SK-N-DZ (cell line): ENCODE results near the gene ALDOA.

Source experiments
- DNase-seq: peaks from one replicate; pipeline ENCODE4 v3.0.0-alpha.2; 2015; ENCODE audit warnings: low spot score

ALDOA gene

DNA sequence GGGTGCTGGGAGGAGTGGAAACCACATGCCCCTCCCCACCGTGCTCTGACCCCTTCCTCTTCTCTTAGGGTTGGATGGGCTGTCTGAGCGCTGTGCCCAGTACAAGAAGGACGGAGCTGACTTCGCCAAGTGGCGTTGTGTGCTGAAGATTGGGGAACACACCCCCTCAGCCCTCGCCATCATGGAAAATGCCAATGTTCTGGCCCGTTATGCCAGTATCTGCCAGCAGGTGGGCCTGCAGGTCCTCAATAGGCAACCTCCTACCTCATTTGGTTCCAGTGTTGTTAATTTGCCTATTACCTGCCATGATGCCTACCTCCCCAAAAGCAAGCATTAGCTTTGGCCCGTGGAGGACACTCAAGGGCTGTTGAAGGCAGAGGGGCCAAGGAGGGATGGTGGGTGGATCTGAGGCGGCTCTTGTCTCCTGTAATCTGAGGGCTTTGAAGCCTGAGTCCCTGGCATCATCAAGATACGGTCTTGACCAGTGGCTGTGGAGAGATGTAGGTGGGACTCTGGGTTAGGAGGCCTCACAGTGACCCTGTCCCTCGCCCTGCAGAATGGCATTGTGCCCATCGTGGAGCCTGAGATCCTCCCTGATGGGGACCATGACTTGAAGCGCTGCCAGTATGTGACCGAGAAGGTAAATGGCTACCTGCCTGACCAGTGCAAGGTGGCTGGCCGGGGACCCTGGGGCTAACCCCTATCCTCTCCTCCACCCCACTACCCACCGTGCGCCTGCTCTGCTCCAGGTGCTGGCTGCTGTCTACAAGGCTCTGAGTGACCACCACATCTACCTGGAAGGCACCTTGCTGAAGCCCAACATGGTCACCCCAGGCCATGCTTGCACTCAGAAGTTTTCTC, 3.4 kb downstream of the ALDOA start:
- DNase-seq = no peak

DNA sequence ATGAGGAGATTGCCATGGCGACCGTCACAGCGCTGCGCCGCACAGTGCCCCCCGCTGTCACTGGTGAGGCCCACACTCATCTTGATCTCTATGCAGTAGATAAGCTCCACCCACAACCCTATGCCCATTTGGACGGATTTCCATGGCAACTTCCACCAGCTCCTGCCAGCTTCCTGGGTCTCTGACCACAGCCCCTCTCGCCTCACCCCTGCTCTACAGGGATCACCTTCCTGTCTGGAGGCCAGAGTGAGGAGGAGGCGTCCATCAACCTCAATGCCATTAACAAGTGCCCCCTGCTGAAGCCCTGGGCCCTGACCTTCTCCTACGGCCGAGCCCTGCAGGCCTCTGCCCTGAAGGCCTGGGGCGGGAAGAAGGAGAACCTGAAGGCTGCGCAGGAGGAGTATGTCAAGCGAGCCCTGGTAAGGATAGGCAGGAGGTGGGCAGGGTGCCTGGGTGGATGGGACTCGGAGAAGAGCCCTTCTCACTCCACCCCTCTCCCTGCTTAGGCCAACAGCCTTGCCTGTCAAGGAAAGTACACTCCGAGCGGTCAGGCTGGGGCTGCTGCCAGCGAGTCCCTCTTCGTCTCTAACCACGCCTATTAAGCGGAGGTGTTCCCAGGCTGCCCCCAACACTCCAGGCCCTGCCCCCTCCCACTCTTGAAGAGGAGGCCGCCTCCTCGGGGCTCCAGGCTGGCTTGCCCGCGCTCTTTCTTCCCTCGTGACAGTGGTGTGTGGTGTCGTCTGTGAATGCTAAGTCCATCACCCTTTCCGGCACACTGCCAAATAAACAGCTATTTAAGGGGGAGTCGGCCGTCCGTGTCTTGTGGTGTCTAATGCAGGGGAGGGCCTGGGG, 4.3 kb downstream of the ALDOA start:
- DNase-seq = no peak

DNA sequence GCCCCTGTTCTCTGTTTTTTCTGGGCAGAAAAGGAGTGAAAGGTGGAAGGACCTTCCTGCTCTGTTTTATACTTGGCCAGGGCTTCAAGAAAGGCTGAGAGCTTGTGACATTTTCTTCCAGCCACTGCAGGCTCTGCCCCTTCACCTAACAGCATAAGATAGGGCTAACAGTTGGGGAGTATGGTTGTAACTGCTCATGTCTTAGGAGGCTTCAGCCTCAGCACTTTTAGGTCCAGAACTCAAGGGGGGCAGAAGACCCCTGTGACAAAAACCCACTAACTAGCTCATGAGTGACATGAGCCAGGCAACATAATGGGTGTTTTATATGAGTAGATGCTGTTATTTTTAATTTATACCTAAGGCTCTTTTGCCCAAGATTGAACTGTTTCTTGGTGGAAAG, 4.9 kb downstream of the ALDOA start:
- no peak for DNase-seq

DNA sequence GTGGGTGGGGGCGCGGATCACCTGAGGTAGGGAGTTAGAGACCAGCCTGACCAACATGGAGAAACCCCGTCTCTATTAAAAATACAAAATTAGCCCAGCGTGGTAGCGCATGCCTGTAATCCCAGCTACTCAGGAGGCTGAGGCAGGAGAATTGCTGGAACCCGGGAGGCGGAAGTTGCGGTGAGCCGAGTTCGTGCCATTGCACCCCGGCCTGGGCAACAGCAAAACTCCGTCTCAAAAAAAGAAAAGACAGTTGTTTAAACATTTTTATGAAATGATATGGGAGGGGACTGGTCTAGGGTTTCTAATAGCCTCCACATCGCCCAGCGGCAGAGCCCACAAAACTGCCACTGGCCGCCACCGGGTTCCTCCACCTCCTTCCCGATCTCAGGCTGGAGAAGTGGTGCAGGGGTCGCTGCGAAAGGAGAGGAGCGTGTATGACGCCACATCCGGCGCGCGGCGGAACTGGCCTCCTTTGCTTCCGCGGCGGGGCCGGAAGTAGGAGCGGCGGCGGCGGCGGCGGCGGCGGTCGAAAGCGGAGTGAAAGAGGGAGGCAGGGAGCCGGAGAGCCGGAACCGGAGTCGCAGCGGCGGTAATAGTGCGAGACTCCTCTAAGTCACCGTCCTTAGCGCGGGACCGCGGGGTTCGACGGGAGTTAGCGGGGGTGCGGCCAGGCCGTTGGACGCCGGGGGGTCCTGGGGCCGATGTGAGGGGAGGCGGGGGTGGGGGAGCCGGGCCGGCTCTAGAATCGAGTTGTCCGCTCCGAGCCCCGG, 10.1 kb downstream of the ALDOA start, which contains the start of gene PPP4C:
PPP4C (plus strand) TSS at position 492 of the 773 bp plus-strand sequence. CDS start 384 bp downstream, outside the sequence.
- peak; percentile 86 for DNase-seq

DNA sequence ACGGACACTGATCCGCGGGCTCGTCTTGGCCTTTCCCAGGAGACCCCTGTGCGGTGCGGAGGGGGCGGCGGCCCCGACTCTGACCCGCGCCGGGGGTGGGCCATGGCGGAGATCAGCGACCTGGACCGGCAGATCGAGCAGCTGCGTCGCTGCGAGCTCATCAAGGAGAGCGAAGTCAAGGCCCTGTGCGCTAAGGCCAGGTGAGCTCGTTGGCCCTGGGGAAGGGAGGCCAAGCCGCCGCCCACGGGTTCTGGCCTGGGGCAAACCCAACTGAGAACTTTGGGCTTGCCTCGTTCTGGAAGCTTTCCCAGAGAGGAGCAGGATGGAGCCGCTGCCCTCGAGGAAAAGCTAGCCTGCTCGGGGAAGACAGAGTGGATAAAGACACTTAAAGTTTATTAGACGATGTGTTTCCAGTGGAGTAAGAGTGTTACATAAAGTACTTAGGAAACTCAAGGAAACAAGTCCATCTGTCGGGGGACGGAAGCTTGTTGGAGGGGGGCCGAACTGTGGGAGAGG, 10.8 kb downstream of the ALDOA start:
- no peak for DNase-seq

DNA sequence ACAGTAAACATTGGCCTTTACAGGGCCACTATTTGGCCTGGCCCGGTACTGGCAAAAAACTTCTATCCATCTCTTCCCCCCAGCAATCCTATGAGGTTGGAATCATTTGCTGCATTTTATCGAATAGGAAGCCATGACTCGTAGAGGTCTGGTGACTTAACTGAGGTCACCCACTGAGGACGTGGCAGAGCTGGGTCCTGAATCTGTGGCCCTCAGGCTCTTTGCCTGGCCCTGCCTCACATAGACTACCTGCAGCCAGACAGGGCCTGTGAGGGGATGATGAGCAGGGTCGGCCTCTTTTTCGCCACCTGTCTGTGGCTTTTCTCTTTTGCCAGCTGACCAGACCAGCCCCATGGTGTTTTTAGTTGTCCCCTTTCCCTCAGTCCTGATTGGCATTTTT, 12.1 kb downstream of the ALDOA start:
- no peak for DNase-seq

DNA sequence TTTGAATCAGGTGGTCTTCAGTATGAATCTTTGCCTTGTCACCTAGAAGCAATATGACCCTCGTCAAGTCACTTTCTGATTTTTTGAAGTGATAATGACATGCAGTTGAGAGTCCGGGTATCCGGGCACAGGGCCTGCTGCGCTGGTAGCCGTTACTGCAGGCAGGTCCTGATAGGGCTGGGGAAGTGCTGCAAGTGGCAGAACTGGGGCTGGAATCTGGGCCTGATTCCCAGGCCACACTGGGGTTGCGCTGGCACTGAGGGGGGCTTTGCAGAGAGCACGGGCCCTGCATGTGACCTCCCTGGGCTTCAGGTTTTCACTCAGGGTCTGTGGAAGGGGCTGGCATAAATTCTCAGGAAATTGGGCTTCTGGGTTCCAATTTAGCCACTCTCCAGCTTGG, 13.2 kb downstream of the ALDOA start:
- no peak for DNase-seq

DNA sequence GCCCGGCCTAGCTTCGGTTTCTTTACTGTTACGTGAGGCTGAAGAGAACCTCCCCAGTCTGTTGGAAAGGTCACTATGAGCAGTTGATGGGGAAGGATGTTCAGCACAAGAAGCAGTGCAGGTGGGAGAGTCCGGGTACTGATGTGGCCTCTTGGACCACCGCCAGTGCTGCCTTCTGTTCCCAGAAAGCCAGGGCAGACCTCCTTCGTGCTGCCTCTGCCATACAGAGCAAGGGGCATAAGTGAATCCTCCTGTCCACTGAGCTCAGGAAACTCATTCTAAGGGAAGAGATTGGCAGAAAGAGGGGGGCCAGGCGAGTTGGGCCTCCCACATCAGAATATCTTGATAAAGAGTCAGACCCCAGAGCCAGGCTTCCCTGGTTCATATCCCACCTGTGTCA, 13.9 kb downstream of the ALDOA start:
- no peak for DNase-seq

DNA sequence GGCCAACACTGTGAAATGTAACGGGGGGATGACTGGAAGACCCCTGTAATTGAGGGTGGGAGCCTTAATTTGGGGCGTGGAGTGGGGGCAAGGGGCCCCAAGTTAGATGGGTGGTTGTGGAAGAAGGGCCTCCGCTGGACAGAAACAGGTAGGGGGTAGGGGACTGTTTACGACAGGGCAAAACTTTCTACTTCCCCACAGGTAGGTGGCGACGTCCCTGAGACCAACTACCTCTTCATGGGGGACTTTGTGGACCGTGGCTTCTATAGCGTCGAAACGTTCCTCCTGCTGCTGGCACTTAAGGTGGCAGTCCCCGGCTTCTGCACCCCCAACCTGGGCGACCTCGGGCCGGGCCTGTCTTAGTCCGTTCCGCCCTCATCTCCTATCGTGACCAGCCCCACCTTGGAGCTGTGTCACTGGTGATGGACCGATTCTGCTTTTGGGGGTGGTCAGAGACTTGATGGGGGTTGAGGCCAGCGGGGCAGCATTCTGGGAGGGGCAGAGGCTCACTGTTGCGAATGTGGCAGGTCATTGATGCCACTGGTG, 17.1 kb downstream of the ALDOA start:
- DNase-seq = no peak

DNA sequence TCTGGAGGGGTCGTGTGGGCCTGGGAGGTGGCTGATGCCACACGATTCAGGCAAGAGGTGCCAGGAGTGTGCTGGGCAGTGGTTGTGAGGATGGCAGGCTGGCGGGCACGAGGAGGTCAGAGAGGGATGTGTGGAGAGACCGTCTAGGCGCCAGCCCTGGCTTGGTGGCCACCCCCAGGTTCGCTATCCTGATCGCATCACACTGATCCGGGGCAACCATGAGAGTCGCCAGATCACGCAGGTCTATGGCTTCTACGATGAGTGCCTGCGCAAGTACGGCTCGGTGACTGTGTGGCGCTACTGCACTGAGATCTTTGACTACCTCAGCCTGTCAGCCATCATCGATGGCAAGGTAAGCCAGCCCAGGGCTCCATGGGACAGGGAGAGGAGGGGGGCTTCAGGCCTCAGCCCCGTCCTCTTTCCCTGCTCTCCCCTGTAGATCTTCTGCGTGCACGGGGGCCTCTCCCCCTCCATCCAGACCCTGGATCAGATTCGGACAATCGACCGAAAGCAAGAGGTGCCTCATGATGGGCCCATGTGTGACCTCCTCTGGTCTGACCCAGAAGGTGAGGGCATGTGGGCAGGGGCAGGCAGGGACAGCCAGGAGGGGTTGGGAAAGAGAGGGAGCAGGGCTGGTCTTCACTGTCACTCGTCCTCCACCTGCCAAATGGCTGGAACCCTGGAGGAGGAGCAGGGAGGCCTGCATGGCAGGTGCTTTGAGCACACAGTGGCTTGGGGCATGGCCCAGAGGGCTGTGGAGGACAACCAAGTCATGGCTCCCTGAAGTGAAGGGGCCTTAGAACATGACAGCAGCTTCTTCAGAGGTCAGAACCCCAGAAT, 17.9 kb downstream of the ALDOA start:
- DNase-seq = no peak

DNA sequence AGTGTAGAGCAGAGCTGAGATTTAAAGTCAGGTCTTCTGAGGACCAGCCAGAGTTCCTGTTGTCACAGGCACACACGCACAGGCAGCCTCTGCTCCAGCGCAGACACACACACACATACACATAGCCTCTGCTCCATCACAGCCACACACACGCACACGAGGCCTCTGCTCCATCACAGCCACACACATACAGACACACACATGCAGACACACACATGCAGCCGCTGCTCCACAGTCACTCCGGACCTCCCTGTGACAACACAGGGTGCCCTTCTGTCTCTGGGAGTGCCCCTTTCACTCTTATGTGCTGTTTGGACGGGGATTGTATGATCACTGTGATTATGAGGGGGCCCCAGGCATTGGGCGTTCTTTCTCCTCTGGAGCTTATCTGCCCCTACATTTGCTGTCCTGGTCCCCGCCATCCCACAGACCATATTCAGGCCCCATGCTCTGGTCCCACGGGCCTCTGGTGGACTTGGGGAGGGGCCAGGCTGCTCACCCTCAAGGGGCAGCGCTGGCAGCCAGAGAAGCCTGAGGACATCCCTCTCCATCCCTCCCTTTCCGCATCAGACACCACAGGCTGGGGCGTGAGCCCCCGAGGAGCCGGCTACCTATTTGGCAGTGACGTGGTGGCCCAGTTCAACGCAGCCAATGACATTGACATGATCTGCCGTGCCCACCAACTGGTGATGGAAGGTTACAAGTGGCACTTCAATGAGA, 18.7 kb downstream of the ALDOA start:
- DNase-seq = no peak

DNA sequence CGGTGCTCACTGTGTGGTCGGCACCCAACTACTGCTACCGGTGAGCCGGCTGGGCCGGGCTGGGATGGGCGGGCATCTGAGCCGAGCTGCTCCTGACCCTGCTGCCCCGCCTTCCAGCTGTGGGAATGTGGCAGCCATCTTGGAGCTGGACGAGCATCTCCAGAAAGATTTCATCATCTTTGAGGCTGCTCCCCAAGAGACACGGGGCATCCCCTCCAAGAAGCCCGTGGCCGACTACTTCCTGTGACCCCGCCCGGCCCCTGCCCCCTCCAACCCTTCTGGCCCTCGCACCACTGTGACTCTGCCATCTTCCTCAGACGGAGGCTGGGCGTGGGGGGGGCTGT, 19.2 kb downstream of the ALDOA start:
- DNase-seq = no peak

DNA sequence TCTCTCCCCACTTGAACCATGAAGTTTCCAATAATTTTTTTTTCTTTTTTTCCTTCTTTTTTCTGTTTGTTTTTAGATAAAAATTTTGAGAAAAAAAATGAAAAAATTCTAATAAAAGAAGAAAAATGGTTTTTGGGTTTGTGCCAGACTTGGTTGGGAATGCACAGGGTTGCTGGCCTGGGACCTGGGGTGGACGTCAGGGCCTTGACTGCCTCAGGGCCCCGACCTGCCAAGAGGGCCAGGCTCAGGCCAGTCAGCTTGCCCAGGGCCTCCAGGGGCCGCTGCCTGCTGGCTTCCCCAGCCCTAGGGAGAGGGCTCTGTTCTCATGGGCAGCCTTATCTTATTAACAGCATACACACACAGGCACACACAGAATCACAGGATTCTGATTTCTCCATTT, 19.7 kb downstream of the ALDOA start:
- no peak for DNase-seq

DNA sequence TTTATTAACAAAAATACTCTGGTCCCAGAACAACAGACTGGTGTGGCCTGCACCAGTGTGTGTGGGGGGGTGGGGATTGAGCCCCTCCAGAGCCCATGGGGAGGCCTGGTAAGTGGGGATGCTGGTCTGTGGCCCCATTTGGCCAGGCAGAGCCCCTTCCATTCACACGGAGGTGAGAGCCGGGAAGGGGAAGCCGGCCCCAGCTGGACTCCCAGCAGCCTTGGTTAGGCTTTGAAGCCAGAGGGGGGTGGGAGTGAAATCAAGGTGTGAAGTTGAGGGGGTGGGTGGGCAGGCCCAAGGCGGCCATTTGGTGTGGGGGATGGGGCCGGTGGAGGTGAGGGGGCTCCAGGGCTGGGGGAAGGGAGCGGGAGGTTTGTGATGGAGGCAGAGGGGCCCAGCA, 20.3 kb downstream of the ALDOA start:
- no peak for DNase-seq

DNA sequence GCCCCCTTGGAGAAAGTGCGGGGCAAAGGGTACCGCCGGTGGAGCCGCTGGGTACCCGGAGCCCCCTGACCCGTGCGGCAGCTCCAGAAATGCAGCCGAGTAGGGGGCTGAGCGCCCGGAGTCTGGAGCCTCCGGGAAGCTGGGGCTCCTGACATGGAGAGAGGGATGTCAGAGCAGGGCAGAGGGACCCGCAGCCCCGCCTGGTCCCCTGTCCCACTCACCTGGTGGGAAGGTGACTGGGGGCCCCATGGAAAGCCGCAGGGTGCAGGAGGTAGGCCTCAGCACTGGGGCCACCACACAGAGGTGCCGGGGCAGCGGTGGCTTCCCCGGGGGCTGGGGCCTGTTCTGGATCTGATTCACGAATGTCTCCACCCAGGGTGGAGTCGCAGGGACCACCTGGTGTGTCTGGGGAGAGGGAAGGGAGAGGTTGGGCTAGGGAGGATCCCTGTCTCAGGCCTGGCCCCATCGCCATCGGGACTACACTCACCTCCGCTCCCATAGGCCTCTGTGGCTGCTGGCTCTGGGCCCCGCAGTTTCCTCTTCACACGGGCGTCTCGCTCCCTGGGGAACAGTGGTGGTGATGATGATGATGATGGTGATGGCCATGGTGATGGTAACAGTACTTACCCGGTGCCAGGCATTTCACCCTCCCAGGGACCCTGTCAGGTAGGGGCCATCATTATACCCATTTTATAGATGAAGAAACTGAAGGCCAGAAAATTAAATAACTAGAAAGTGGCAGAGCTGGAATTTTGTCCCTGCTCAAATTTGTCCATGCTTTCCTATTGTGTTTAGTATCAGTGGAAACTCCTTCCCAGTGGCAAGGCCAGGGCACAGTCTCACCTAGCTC, 21.0 kb downstream of the ALDOA start:
- no peak for DNase-seq

DNA sequence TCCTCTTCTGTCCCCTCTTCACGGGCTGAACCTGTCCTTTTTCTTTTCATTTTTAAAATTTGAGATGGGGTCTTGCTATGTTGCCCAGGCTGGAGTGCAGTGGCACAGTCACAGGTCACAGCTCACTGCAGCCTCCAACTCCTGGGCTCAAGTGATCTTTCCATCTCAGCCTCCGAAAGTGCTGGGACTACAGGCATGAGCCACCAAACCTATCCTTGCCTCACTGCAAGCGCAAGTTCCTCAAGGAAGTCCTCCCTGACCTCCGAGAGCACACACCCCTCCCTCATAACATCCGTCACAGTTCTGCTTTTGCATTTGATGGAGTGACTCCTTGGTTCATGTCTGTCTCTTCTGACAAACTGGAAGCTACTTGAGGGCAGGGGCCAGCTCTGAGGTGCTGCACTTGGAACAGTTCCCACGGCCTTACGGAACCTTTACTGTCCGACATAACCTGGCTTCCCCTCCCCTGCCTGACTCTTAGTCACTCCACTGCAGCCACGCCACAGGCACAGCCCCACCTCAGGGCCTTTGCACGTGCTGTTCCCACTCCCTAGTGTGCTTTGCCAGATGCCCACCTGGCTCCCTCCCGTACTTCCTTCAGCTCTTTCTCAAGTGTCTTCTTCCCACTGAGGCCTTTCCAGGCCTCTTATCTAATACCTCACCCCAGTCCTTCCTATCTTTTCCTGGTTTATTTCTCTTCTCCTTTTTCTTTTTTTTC, 21.8 kb downstream of the ALDOA start:
- DNase-seq = no peak

DNA sequence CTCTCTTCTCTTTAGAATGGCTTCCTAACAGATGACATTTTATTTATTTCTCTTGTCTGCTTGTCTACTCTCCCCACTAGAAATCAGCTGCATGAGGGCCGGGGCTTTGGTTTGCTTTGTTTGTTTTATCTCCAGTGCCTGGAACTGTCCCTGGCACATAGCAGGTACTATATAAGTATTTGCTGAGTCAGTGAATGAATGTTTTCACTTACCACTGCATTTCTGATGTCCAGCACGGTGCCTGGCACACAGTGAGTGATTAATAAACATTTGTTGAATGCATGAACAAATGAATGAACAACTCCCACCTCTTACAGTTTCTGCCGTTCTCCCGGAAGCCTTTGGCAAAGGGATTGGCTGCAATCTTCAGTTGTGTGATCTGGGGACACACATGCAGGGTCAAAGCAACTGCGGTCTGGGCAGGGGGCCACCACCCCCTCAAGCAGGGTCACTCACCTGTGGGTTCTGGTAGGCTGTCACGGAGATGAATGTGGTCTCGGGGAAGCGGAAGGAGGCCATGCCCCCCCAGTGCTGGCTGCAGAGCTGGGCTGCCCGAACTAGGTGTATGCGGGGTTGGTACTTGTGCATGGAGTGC, 22.8 kb downstream of the ALDOA start:
- DNase-seq = no peak
